Activated CD4-positive, alpha-beta T cell treated with anti-CD3 and anti-CD28 coated beads, Interleukin-10, Interleukin-2, amounts not matched to agents 100 ng/mL and 50 ng/mL, durations not matched to agents 16 hours and 8 hours (primary cell): Measurements from ENCODE around the gene NLN.
A peak's percentile ranks its signal among the peaks of the same experiment; 100 is the strongest.
"Not testable (repeated sequence)": the region's sequence is repeated elsewhere in the genome, so short reads cannot be mapped to it uniquely, and the experiment has no call there.

Experiments
- DNase-seq: peaks from one replicate; pipeline ENCODE4 v3.0.0-alpha.2; 2020

Gene NLN

DNA sequence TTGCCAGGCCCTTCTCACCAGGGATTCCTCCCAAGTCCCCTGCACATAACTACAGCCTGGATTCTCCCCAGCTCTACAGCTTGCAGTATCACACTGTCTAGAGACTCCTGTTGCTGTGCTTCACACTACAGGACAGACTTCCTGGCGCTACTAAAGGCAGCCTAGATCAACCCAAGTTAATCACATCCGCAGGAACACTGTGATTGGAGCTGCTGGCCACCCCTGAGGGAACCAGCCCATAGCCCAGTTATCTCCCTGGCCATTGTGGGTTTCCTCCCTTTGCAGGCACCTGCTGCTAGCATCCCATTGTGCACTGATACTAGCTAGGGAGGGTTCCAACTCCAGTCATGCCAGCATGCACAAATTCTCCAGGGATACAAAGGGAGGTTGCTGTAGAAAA lies 53.5 kb downstream of the NLN start:
- no peak for DNase-seq

DNA sequence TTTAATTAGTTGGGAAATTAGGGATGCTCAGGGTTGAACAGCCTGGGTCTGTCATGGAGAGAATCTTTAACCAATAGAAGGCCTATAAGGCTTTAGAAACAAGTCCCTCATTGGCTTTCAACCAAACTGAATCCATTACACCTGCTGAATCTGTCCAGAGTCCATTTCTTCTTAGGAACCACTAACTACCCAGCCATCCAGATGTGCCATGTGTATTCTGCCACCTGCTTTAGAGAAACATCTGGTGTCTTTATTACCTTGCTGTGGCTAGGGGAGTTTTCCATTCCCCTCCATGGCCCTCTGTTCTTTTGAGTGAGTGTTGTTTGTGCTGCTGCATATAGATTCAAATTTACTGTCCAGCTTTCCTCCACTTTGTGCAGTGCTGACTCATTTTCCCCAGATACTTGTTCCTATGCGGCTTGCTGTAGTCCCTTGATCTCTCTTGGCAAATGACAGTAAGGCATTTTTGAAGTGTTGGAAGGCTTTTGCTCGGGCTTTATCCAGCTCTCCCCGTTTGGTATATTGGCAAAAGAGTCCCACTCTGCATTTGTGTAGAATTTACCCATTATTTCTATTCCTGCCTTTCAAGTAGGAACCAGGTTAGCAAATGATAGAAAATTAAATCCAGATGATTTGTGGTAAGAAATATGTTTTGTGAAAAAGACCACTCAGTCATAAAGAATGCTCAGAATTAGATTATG lies 54.6 kb downstream of the NLN start:
- DNase-seq: peak; percentile 32

DNA sequence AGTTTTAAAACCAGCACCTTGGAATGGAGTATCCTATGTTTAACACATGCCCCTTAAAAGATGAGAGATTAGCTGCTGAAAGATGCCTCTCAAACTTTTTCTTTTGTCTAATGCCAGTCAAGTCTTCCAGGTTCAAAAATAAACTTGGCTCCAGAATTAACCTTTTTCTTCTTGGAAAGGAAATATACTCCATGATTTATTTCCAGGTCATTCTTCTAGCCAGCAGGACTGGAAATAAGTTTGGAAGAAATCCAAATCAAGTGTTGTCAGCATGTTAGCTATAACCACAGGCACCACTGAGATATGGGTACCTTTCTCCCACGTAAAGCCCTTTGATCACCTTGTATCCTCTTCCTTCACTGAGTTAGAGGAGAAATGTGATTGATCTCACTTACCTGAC lies 56.1 kb downstream of the NLN start:
- no peak for DNase-seq

DNA sequence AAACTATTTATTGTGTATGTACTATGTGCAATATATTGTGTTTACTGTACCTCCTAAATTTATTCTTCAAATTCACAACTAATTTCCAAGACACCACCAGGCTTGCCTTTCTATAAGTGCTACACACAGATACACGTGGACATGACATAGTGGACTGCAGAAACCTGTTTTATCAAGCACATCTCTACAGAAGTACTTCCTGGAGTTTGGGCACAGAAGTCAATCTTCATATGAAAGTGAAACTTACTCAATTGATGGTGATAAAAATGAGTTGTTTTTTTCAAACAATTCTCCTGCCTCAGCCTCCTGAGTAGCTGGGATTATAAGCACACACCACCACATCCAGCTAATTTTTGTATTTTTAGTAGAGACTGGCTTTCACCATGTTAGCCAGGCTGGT lies 57.6 kb downstream of the NLN start:
- peak; percentile 58 for DNase-seq

DNA sequence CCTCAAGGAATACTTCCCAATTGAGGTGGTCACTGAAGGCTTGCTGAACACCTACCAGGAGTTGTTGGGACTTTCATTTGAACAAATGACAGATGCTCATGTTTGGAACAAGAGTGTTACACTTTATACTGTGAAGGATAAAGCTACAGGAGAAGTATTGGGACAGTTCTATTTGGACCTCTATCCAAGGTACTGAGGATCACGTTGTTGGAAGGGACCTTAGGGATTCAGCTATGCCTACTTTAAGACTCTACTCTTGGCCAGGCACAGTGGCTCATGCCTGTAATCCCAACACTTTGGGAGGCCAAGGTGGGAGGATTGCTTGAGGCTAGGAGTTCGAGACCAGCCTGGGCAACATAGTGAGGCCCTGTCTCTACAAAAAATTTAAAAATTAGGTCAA lies 66.3 kb downstream of the NLN start:
- DNase-seq: not testable (repeated sequence)

DNA sequence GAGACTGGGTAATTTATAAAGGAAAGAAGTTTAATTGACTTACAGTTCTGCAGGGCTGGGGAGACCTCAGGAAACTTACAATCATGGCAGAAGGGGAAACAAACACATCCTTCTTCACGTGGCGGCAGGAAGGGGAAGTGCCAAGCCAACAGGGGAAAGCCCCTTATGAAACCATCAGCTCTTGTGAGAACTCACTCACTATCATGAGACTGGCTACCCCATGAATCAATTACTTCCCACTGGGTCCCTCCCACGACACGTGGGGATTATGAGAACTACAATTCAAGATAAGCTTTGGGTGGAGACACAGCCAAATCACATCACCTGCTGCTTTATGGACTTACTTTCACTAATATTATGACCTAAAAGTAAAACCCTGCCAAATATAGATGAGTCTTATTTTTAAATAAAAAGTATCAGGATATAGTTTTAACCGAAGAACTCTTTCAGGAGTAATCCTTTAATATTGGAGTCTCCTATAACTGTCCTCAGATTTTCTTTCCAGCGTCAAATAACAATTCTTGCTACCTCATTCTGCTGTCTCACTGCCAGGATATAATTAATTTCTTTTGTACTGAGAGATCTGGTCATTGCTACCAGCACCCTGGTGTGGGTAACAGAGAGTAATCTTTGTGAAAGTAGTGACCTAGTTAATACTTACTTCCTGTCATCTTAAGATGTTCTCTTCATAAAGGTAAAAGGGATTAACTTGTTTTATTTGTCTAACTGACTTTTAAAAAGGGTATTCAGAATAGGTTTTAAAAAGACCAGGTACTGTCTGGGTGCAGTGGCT lies 68.6 kb downstream of the NLN start:
- peak; percentile 57 for DNase-seq

DNA sequence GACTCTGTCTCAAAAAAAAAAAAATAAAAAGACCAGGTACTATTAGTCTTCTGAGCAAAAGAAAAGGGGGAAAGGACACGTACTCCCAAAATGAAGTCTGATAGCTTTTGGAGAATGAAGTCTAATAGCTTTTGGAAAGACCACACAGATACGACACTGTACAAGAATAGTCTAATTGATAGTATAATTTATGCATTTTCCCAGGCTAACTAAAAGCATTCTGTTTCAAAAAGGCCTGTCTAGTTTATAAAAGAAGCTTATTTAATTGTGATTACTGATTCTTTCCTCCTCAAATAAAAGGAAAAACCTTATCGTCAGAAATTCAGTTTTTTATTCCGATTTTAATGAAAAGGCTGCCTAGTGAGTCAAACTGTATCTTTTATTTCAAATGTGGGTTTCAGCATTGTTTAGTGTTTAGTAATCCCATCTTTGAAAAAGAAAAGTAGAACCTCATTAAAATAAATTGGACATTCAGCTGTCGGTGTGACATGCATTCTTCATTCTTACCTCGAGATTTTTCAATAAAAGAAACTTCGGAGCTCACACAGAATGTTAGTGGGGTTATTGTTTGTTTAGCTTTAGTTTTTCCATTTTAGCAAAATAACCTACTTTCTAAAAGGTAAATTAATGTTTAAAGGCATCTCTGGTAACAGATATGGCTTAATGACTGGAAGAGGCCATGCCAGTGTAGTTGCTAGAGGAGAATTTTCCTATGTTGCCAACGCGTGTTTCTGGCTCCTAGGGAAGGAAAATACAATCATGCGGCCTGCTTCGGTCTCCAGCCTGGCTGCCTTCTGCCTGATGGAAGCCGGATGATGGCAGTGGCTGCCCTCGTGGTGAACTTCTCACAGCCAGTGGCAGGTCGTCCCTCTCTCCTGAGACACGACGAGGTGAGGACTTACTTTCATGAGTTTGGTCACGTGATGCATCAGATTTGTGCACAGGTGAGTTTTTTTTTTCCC lies 70.0 kb downstream of the NLN start:
- no peak for DNase-seq

DNA sequence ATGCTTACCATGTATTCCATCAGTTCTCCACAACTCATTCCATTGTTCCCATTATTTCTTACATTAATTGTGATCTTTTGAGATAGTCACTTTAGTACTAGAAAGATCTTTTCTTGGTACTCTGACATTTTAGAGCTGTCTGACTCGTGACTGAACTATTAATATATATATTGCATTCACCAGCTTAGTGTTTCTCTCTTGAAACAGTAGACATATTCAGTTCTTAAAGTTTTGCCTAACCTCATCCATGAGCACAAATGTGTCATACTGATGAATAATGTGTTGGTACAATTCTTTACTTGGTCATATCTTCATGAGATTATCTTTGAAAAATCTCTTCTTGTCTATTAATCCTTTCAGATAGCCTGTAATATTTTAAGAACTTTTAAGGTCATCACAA lies 74.3 kb downstream of the NLN start:
- no peak for DNase-seq

DNA sequence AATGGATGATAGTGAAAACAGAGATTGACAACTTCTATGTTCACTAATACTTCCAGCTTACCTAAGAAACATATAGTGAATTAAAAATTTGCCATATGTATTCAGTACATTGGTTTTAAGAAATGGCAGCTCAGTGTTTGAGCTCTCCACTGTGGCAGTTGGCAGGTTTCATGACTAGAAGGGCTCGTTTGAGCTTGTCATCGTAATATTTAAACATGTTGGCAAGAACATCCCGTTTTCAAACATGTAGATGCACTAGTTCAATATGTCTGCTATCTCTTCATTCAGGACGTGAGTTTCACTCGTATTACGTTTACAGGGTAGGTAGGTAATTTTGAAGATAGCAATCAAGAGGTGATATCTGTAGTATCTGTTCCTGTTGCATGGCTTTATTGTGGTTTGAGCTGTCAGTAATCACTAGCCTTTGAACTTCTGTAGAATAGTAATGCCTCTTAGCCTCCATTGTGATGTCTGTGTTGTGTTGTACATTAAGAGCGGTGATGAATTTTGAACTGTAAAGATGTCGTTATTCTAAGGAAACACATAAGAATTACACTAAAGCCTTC lies 74.8 kb downstream of the NLN start:
- DNase-seq: peak; percentile 36

DNA sequence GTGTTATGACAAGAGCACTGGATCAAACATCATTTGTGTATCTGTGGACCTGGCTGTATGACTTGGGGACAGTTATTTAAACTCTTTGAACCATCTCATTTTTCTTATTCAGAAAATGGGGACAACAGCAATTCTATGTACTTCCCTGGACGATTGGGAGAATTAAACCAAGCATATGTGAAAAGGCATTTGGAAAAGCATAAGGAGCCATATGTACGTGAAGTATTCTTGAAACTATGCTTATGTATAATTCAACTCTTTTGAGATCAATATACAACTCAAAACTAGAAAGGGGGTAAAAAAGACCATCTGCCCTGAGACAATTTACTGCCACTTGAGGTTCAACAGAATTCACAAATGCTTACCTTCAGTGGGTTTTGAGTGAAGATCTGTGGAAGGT lies 75.5 kb downstream of the NLN start:
- DNase-seq: no peak

DNA sequence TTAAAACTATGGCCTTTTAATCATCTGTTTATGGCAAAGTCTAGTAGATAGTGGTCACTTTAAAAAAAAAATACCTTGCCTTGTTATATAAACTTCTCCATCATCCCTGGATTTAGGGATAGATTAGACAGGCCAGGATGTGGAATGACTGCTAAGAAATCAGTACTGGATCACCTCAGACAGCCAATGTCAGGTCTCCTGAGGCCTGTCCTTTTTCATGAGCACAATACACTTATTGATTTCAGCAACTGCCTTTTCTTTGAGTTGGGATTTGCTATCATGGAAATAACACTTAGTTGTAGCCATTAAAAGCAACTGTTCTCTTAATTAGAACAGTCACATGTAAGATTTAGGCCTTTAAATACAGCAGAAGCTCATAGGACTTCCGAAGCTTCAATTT lies 77.9 kb downstream of the NLN start:
- DNase-seq: no peak

DNA sequence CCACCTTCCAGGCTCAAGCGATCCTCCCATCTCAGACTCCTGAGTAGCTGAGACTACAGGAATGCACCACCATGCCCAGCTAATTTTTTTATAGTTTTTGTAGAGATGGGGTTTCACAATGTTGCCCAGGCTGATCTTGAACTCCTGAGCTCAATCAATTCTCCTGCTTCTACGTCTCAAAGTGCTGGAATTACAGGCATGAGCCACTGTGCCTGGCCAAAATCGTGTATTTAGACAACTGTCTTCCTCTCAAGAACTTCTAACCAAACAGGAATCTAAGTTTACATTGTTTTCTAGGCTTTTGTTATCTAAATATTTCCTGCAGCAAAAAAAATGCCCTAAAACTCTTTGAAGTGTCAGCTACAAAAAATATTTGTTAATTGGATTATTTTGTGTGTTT lies 78.8 kb downstream of the NLN start:
- no peak for DNase-seq

DNA sequence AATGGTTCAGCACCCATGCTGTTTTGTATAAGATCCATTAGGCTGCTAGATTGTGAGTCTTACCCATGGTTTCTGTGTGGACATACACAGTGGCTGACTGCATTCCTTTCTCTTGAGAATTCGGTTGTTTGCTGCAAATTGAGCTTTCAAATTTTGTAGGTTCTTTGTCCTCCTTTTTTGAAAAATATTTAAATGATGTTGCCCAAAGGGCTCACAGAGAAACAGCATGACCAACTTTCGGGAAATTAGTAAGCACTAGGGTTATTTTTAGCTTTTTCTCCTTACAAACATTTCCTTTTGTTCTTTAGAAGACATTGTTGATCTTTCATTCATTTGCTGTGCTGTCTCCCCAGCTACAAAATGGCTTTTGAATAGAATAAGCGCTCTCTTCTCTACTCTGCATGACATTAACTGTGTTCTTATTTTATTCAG lies 79.4 kb downstream of the NLN start:
- DNase-seq: no peak

DNA sequence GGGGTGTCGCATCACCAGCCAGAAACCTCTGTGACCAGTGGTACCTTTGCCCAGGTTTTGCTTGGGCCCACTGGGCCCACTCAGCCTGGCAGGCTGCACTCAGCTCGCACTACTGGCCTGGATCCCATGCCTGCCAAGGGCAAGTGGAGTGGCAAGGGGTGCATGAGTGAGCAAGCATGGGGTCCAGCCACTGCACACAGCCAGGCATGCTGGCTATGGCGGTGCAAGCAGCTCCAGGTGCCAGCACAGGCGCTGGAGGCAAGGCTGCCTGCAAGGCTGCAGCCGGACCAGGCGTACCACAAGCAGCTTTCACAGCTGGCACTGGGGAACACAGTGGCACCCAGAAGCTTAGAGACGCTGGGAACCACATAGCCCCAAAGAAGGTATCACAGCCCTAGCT lies 80.1 kb downstream of the NLN start:
- no peak for DNase-seq

DNA sequence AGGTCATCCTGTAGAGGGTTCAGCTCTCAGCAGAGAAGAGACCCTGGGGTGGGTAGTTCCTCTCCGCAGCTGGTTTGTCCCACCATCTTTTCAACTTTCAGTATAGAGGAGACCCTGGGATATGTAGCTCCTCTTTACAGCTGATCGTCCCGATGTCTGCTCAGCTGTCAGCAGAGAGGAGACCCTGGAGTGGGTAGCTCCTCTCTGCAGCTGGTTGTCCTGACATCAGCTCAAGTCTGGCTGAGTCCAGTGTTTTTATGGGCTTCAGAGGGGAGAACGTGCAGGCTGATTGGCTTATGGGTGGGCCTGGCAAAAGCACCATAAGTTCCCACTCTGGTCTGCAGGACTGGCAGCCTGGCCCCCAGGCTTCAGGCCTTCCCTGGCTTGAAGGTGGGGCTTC lies 80.8 kb downstream of the NLN start:
- DNase-seq: no peak

DNA sequence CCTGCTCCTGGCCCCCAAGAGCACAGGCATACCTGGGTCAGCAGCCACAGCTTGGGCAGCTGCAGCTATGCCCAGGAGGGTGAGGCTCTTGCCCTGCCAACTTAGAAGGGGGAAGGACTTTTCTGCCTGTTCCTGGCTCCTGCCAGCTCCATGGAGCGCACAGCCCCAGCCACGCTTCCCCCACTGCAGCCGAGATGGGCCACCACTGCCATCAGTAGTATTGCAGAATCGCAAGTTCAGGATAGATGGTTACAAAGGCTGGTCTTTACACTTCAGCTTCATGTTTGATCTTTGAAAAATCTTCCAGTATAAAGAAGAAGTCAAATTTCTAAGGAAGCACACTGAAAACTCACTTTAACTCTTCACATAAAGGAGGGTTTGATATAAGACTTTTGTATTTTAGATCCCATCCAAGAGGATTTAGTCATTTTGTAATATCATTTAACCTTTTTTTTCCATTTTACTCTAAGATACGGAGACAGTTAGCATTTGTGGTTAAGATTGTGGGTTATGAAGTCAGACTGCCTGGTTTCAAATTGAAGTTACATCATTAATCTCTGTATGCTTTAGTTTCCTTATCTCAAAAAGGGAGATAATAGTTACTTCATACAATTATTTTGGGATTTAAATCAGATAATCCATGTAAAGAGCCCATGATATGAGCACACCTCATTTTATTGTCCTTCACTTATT lies 81.8 kb downstream of the NLN start:
- DNase-seq: peak; percentile 71

DNA sequence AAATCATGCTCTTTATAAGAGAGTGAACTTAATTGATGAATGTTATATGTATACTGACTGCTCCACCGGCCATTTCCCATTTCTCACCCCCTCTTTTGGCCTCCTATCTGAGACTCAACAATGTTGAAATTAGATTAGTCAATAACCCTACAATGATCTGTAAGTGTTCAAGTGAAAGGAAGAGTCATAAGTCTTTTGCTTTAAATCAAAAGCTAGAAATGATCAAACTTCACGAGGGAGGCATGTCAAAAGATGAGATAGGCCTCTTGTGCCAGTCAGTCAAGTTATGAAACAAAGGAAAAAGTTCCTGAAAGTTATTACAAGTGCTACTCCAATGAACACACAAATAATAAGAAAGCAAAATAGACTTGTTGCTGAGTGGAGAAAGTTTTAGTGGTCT lies 83.1 kb downstream of the NLN start:
- DNase-seq: peak; percentile 37

DNA sequence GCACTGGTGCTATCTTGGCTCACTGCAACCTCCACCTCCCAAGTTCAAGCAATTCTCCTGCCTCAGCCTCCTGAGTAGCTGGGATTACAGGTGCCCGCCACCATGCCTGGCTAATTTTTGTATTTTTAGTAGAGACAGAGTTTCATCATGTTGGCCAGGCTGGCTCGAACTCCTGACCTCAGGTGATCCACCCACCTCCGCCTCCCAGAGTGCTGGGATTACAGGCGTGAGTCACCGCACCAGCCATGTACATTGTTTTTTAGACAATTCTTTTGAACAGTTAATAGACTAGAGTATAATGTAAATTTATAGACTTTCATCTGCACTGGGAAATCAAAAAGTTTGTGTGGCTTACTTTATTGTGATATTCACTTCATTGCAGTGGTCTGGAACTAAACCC lies 85.5 kb downstream of the NLN start:
- DNase-seq: not testable (repeated sequence)

DNA sequence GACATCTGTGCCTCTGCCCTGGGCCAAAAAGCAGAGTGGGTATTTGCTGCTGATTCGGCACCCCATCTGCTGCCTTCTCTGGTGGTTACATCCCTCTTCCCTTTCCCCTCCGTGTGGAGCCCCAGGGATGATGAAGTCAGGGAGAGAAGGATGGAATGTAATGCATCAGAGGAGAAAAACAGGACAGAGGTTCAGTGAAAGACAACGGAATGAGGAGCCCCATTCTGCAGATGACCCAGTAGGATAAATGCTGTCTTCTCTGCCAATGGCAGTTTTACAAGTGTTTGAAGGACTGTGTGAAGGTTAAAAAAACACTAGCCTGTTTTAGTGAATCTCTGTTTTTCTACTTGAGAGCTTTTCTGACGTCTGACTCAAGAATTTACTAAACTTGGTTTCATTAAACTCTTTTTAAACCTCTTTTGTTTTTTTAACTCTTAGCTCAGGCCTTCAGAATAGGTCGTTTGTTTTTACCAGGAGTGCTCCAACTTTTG lies 86.3 kb downstream of the NLN start:
- DNase-seq: no peak

DNA sequence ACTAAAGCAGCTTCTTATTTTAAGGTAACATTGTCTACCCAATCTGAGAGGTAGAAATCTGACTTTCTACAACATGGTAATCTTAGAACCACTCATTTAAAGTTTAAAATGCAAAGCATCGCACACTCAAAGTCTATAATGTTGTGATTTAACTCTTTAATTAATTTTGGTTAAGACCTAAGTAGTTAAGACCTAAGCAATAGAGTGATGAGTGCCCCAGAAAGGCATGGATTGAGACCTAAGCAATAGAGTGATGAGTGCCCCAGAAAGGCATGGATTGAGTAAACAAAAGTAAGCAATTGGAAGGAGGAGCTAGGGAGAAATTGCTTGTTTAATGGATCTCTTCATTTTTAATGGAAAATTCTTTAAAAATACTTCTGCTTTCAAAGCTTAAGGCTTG lies 86.8 kb downstream of the NLN start:
- no peak for DNase-seq

DNA sequence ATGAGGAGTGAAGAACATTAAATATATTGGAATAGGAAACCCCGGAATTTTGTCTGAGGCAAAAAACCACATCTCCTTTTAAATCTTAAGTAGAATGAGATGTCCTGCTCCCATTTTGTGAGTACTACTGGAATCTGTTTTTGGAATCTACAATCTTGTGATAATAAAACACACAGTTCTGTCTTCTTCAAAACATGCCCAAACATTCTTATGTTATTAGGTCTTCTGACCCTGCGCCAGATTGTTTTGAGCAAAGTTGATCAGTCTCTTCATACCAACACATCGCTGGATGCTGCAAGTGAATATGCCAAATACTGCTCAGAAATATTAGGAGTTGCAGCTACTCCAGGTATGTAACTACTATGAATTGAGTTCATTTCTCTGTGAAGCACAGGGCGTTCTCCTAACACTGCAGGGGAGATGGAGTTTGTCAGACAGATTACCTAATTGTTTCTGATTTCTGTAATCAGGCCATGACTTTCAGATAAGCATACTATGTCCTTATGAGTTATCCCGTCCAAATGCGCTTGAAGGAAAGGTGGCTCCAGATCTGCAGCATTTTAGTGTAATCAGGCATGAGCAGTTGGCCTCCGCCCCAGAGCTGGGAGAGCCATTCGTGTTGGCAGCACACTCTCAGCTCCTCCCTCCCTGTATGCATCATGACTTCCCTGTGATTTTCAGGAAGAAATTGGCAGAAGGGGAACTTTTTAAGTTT lies 88.0 kb downstream of the NLN start:
- DNase-seq: no peak

DNA sequence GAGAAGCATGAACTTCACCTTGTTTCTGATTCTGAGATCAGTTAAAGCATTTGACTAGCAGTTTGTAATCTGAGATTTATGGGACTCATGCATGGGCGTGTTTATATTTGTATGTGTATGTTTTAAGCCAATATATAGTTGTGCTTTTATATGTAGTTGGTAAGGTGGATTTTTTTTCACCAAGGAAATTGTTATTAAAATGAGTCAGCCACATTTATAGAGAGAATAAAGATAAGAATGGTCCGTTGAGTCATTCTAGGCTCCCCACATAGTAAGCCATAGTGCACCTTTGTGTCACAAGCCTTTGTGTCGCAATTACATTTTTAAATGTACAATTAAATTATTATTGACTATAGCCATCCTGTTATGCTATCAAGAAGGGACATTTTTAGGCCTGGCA lies 89.0 kb downstream of the NLN start:
- DNase-seq: no peak
